Trophoblast cell (in vitro differentiated cells and primary cell): ENCODE results near the gene ITPR1.

Experiments
- DNase-seq, 2 donors: peaks; one replicate each; pipeline ENCODE4 v3.0.0-alpha.2; 2016
- H2AFZ ChIP-seq: 2 replicates; pipeline ENCODE4 v1.6.1; 2013; ENCODE audit warnings: low read length, moderate library complexity, mild to moderate bottlenecking; ENCODE audit not compliant: insufficient read depth, poor library complexity
- H2AK5ac ChIP-seq: 2 replicates; pipeline ENCODE4 v1.6.1; 2013; ENCODE audit warnings: mild to moderate bottlenecking, low read length
- H2BK120ac ChIP-seq: 2 replicates; pipeline ENCODE4 v1.6.1; 2013; ENCODE audit warnings: low read length, mild to moderate bottlenecking, moderate library complexity; ENCODE audit not compliant: insufficient read depth, poor library complexity
- H2BK12ac ChIP-seq: 2 replicates; pipeline ENCODE4 v1.6.1; 2013; ENCODE audit warnings: mild to moderate bottlenecking, low read length, moderate library complexity
- H2BK5ac ChIP-seq: 2 replicates; pipeline ENCODE4 v1.6.1; 2013; ENCODE audit warnings: low read length, low read depth, moderate library complexity, mild to moderate bottlenecking; ENCODE audit not compliant: poor library complexity
- H3K14ac ChIP-seq: 2 replicates; pipeline ENCODE4 v1.6.1; 2013; ENCODE audit warnings: mild to moderate bottlenecking, low read length
- H3K18ac ChIP-seq: 2 replicates; pipeline ENCODE4 v1.6.1; 2013; ENCODE audit warnings: mild to moderate bottlenecking, low read length
- H3K23ac ChIP-seq: 2 replicates; pipeline ENCODE4 v1.6.1; 2013; ENCODE audit warnings: low read length
- H3K27ac ChIP-seq: 2 replicates; pipeline ENCODE4 v1.5.1; 2013; ENCODE audit warnings: low read depth, mild to moderate bottlenecking, inconsistent platforms, low read length, moderate library complexity
- H3K27me3 ChIP-seq: 2 replicates; pipeline ENCODE4 v1.6.1; 2013; ENCODE audit warnings: inconsistent platforms, mild to moderate bottlenecking, low read length, moderate library complexity; ENCODE audit not compliant: insufficient read depth
- H3K36me3 ChIP-seq, 2 experiments: 1 replicate in 1 of 2; 2 replicates in 1 of 2; pipeline ENCODE4 v1.6.1; 2013; ENCODE audit warnings: low read length in 2 of 2, mild to moderate bottlenecking in 2 of 2, moderate library complexity in 1 of 2; ENCODE audit not compliant: insufficient read depth in 2 of 2, control insufficient read depth in 1 of 2
- H3K4ac ChIP-seq: 2 replicates; pipeline ENCODE4 v1.6.1; 2013; ENCODE audit warnings: low read depth, mild to moderate bottlenecking, low read length, moderate library complexity
- H3K4me1 ChIP-seq, 2 experiments: 1 replicate in 1 of 2; 2 replicates in 1 of 2; pipeline ENCODE4 v1.6.1; 2013; ENCODE audit warnings: low read length in 2 of 2, mild to moderate bottlenecking in 2 of 2, moderate library complexity in 1 of 2; ENCODE audit not compliant: insufficient read depth in 2 of 2, control insufficient read depth in 1 of 2
- H3K4me2 ChIP-seq: 2 replicates; pipeline ENCODE4 v1.6.1; 2013; ENCODE audit warnings: inconsistent platforms, mild to moderate bottlenecking, low read length, moderate library complexity
- H3K4me3 ChIP-seq: 2 replicates; pipeline ENCODE4 v1.5.1; 2013; ENCODE audit warnings: mild to moderate bottlenecking, low read depth, low read length, inconsistent platforms
- H3K79me1 ChIP-seq: one replicate; pipeline ENCODE4 v1.6.1; 2013; ENCODE audit warnings: low read length
- H3K79me2 ChIP-seq: 2 replicates; pipeline ENCODE4 v1.6.1; 2013; ENCODE audit warnings: low read length, mild to moderate bottlenecking; ENCODE audit not compliant: control insufficient read depth, insufficient read depth, poor library complexity
- H3K9ac ChIP-seq: 2 replicates; pipeline ENCODE4 v1.6.1; 2013; ENCODE audit warnings: mild to moderate bottlenecking, low read length
- H3K9me3 ChIP-seq: 2 replicates; pipeline ENCODE4 v1.6.1; 2013; ENCODE audit warnings: low read depth, mild to moderate bottlenecking, control low read depth, inconsistent platforms, low read length; ENCODE audit not compliant: insufficient read depth
- H4K12ac ChIP-seq: 2 replicates; pipeline ENCODE4 v1.6.1; 2013; ENCODE audit warnings: low read depth, mild to moderate bottlenecking, low read length, moderate library complexity
- H4K8ac ChIP-seq: 2 replicates; pipeline ENCODE4 v1.6.1; 2013; ENCODE audit warnings: low read depth, mild to moderate bottlenecking, low read length, moderate library complexity
- H4K91ac ChIP-seq: one replicate; pipeline ENCODE4 v1.6.1; 2013; ENCODE audit warnings: low read depth, mild to moderate bottlenecking, low read length, moderate library complexity
- WGBS: extraction: QIAGEN DNeasy Blood & Tissue Kit; methylation state at CpG from one replicate; pipeline ENCODE4 v1.1.7; 2013; ENCODE audit warnings: missing lambda C conversion rate; ENCODE audit not compliant: insufficient read length, insufficient coverage; ENCODE audit errors: extremely low coverage; 5-methylcytosine and 5-hydroxymethylcytosine counted together

ITPR1 gene

DNA sequence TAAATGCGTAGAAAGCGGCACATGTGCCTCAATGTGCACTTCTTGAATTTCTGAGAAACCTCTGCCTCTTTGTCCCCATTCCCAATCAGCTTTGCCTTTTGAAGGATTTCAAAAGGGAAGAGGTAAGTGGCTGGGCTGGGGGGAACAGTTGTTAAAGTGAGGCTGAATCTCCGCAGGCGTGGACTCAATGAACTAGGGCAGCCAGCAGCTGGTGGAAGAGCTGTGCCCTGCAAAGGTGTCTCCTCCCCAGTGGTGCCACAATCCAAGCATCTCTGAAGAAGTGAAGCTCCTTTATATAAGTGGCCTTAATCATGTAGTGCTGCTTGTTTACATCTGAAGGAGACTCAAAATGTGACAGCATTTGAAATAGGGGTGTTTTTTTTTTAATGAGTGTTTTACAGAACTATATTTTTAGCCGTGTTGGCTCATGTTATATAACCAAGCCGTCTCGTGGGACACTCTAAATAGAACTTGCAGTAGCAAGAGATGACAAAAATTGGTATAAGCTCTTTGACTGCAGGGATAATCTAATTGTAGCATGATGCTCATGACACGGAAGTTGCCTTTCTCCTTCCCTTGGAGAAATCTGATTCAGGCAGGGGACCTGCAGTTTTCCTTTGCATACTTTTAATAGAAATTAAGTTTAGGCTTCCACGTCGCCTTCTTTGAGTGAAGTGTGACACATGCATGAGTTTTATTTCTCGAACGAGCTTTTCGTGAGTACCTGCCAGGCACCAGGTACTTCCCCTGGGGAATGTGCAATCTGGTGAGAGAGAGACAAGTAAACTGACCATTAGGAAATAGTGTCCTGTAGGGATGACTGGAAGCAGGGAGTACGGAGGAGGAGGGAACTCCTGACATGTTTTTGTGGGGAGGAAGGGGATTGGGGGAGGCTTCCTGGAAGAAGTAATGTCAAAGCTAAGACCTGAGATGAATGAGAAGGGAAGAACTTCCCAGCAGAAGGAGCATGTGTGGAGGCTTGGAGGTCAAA is 306.4 kb downstream of the ITPR1 start:
- H2AK5ac ChIP-seq, result no peak overlapping the region
- no peak overlapping the region for H3K23ac ChIP-seq
- H2BK12ac ChIP-seq, result no peak overlapping the region
- no peak overlapping the region for H3K4me3 ChIP-seq
- no peak overlapping the region for H3K9ac ChIP-seq
- no peaks in the 10 kb centered on the region for H3K27me3 ChIP-seq
- H3K79me2 ChIP-seq, result no peaks in the 10 kb centered on the region
- peaks cover 4% of the 10 kb centered on the region for H3K9me3 ChIP-seq
- no peak overlapping the region for H4K8ac ChIP-seq
- H2AFZ ChIP-seq, result no peak overlapping the region
- H3K4me1 ChIP-seq, result peaks cover 6% of the 10 kb centered on the region in 2 experiments
- no peak for DNase-seq
- H3K27ac ChIP-seq, result no peak overlapping the region
- no peaks in the 10 kb centered on the region for H3K36me3 ChIP-seq
- no peak overlapping the region for H2BK5ac ChIP-seq
- no peak overlapping the region for H4K91ac ChIP-seq
- no peak overlapping the region for H2BK120ac ChIP-seq
- no CpG with 5 or more reads among the region's 14 CpGs for WGBS
- H3K4me2 ChIP-seq, result no peak overlapping the region
- H3K14ac ChIP-seq, result no peak overlapping the region
- H3K18ac ChIP-seq, result no peak overlapping the region
- no peak overlapping the region for H3K4ac ChIP-seq
- H4K12ac ChIP-seq, result no peak overlapping the region
- H3K79me1 ChIP-seq, result no peaks in the 10 kb centered on the region

DNA sequence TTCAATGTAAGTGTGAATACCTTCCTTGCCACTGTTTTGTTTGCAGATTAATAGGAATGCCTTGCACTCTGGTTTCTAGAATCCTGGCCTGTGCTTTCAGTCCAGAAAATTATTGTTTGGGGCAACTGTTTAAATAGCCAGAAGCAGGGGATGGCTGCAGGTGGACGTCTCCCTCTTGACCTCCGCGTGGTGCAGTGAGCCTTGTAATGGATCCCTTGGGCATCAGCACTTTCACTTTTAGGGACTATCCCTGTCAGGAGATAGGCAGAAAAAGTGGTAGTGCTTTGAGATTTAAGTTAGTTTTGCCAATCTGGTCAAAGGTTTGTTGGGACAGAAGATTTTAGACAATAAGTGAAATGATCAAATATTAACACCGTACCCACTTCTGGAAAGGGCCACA is 307.4 kb downstream of the ITPR1 start:
- Histone ChIP-seq H3K4me2 (no peak overlapping the region), H2BK5ac (no peak overlapping the region), H2AK5ac (no peak overlapping the region), H3K9me3 (peaks cover 4% of the 10 kb centered on the region), H2BK120ac (no peak overlapping the region), H3K79me2 (no peaks in the 10 kb centered on the region), H3K36me3 (no peaks in the 10 kb centered on the region), H3K14ac (no peak overlapping the region), H3K27me3 (no peaks in the 10 kb centered on the region), H3K23ac (no peak overlapping the region), H3K4ac (no peak overlapping the region), H2AFZ (no peak overlapping the region), H3K4me3 (no peak overlapping the region), H2BK12ac (no peak overlapping the region), H4K8ac (no peak overlapping the region), H3K9ac (no peak overlapping the region), H3K79me1 (peaks cover 4% of the 10 kb centered on the region), H3K27ac (no peak overlapping the region), H3K18ac (no peak overlapping the region), H4K91ac (no peak overlapping the region), H3K4me1 (peaks cover 7 to 8% of the 10 kb centered on the region in 2 experiments), H4K12ac (no peak overlapping the region)
- no CpG with 5 or more reads among the region's 4 CpGs for WGBS
- no peak for DNase-seq

DNA sequence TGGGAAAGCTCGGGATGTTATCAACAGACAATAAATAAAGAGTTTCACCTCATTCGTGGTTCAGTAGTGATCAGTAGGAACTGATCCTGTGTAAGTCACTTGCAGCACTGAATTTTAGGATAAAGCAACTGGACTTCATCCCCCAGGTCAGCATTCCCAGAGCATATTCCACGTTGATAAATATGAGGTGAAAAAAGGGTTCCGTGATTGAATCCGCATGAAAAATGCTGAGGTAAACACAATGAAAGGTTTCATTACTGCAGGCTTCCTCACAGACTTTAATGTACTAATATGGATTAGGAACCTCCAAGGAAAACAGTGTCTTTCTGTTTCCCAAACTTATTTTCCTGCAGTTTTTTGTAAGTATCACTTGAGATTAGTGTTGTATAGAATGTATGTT is 308.7 kb downstream of the ITPR1 start:
- H3K27me3 ChIP-seq, result no peaks in the 10 kb centered on the region
- H3K4me3 ChIP-seq, result no peak overlapping the region

DNA sequence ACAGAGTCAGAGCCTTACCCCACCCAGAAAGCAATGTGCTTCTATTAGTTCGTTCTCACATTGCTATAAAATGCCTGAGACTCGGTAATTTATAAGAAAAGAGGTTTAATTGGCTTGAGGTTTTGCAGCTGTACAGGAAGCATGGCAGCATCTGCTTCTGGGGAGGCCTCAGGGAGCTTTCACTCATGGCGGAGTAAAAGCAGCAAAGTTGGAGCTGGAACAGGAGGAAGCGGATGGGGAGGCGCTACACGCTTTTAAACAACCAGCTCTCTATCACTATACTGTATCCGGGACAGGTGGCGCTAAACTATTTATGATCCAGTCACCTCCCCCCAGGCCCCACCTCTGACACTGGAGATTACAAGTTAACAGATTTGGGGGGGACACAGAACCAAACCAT is 309.8 kb downstream of the ITPR1 start:
- Histone ChIP-seq H3K4me1 (peaks cover 7 to 8% of the 10 kb centered on the region in 2 experiments), H2BK5ac (no peak overlapping the region), H3K36me3 (no peaks in the 10 kb centered on the region), H3K23ac (no peak overlapping the region), H2AFZ (no peak overlapping the region), H2AK5ac (no peak overlapping the region), H4K12ac (no peak overlapping the region), H3K27ac (no peak overlapping the region), H4K91ac (no peak overlapping the region), H3K4ac (no peak overlapping the region), H3K79me1 (peaks cover 5% of the 10 kb centered on the region), H4K8ac (no peak overlapping the region), H3K18ac (no peak overlapping the region), H3K4me2 (no peak overlapping the region), H3K27me3 (no peaks in the 10 kb centered on the region), H2BK120ac (no peak overlapping the region), H3K9me3 (no peaks in the 10 kb centered on the region), H3K79me2 (no peaks in the 10 kb centered on the region), H3K4me3 (no peak overlapping the region), H2BK12ac (no peak overlapping the region), H3K9ac (no peak overlapping the region), H3K14ac (no peak overlapping the region)
- no peak for DNase-seq
- no CpG with 5 or more reads among the region's 8 CpGs for WGBS

More for the DNA sequence above, 308.7 kb downstream of the ITPR1 start:
- H2AFZ ChIP-seq, result no peak overlapping the region
- H3K27ac ChIP-seq, result no peak overlapping the region
- no peaks in the 10 kb centered on the region for H3K79me2 ChIP-seq
- H3K9me3 ChIP-seq, result no peaks in the 10 kb centered on the region
- H2BK120ac ChIP-seq, result no peak overlapping the region
- DNase-seq, result no peak
- H2BK5ac ChIP-seq, result no peak overlapping the region
- no peak overlapping the region for H3K14ac ChIP-seq
- H4K91ac ChIP-seq, result no peak overlapping the region
- peaks cover 7 to 8% of the 10 kb centered on the region in 2 experiments for H3K4me1 ChIP-seq
- H4K12ac ChIP-seq, result no peak overlapping the region
- no peaks in the 10 kb centered on the region for H3K36me3 ChIP-seq
- no peak overlapping the region for H3K9ac ChIP-seq
- peaks cover 4% of the 10 kb centered on the region for H3K79me1 ChIP-seq
- H3K4ac ChIP-seq, result no peak overlapping the region
- no peak overlapping the region for H3K18ac ChIP-seq
- H2AK5ac ChIP-seq, result no peak overlapping the region
- no peak overlapping the region for H3K23ac ChIP-seq
- H3K4me2 ChIP-seq, result no peak overlapping the region
- no peak overlapping the region for H4K8ac ChIP-seq
- H2BK12ac ChIP-seq, result no peak overlapping the region
- no CpG with 5 or more reads among the region's 5 CpGs for WGBS
